Stimulated activated naive B cell treated with anti-CD40 and anti-IgM and Interleukin-4, amounts not matched to agents 10 μg/mL and 1 μg/mL and 100 μg/mL, for 72 hours (primary cell): ENCODE results near the gene MFSD11.
A peak's percentile ranks its signal among the peaks of the same experiment; 100 is the strongest.
"Not testable (repeated sequence)": the region's sequence is repeated elsewhere in the genome, so short reads cannot be mapped to it uniquely, and the experiment has no call there.

Experiments used
- ATAC-seq, 2 donors: fragments of 150-1000 bp; cut with Tn5 transposase; replicated peaks; 2 replicates each; pipeline ENCODE4 v1.10.0; 2021; ENCODE audit warnings: moderate library complexity in 1 of 2
- DNase-seq: peaks from one replicate; pipeline ENCODE4 v3.0.0; 2021
- H3K27ac Mint-ChIP-seq: one replicate; pipeline ENCODE4 v1.8.0; 2022; ENCODE audit warnings: mild to moderate bottlenecking, mixed read lengths
- H3K27me3 Mint-ChIP-seq, 2 donors: one replicate each; pipeline ENCODE4 v1.8.0; 2022; ENCODE audit warnings: mixed read lengths in 2 of 2
- H3K36me3 Mint-ChIP-seq, 2 donors: one replicate each; pipeline ENCODE4 v1.8.0; 2022; ENCODE audit warnings: mixed read lengths in 2 of 2, mild to moderate bottlenecking in 1 of 2
- H3K4me1 Mint-ChIP-seq, 2 donors: one replicate each; pipeline ENCODE4 v1.8.0; 2022; ENCODE audit warnings: mixed read lengths in 2 of 2, mild to moderate bottlenecking in 1 of 2
- H3K4me3 Mint-ChIP-seq, 2 donors: one replicate each; pipeline ENCODE4 v1.8.0; 2022; ENCODE audit warnings: mild to moderate bottlenecking in 2 of 2, mixed read lengths in 2 of 2, moderate library complexity in 1 of 2
- H3K9me3 Mint-ChIP-seq, 2 donors: one replicate each; pipeline ENCODE4 v1.8.0; 2022; ENCODE audit warnings: mixed read lengths in 2 of 2, mild to moderate bottlenecking in 1 of 2

MFSD11 gene

DNA sequence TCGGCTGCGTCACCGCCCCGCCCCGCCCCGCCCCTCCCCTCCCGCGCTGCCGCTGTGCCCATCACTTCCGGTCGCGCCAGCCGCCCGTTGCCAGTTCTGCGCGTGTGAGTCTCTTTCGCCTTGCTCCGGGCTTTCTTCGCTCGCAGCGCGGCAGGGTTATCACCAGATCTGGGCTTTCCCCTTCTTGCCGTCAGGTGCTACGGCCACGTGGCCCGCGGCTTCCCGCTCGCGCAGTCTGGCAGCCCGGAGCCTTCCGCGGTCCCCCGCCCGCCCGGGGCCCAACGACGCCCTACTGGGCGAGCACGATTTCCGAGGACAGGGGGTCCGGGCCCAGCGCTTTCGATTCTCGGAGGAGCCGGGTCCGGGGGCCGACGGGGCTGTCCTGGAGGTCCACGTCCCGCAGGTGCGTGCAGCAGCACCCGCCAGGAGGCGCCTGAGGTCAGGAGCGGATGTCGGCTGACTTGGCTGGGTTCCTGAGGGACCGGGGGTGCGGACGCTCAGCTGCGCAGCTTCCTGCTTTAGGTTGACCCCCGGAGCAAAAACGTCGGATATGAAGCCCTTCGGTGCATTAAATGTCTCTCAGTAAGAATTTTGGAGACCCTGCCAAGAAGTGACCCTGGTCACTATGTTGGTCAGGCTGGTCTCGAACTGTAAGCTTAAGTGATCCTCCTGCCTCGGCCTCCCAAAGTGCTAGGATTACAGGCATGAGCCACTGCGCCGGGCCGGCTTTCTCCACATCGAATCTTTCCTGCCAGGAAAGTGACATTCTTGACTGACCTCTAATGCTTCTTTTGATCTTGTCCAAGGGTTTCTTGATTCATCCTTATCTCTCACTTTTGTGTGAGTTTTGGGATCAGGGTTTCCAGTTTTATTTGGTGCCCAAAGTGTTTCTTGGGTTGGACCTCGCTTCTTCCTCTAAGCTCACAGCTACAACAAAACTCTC is 10.9 kb upstream of the MFSD11 start, which contains the start of gene METTL23:
TSS of gene METTL23 (plus strand) at position 64 of the 943 bp plus-strand sequence. CDS start 2,872 bp downstream, outside the sequence.
- H3K27ac Mint-ChIP-seq: peak within 1 kb of the TSS; percentile 98
- no peaks in the 10 kb centered on the region for H3K9me3 Mint-ChIP-seq
- peak; percentile 84 for DNase-seq
- peak; percentile 64 to 67 for ATAC-seq
- peaks cover 9 to 41% of the 10 kb centered on the region in 2 donors for H3K36me3 Mint-ChIP-seq
- peak within 1 kb of the TSS; percentile 91 to 97 for H3K4me3 Mint-ChIP-seq
- H3K27me3 Mint-ChIP-seq: no peaks in the 10 kb centered on the region
- peaks cover 25 to 34% of the 10 kb centered on the region in 2 donors for H3K4me1 Mint-ChIP-seq

DNA sequence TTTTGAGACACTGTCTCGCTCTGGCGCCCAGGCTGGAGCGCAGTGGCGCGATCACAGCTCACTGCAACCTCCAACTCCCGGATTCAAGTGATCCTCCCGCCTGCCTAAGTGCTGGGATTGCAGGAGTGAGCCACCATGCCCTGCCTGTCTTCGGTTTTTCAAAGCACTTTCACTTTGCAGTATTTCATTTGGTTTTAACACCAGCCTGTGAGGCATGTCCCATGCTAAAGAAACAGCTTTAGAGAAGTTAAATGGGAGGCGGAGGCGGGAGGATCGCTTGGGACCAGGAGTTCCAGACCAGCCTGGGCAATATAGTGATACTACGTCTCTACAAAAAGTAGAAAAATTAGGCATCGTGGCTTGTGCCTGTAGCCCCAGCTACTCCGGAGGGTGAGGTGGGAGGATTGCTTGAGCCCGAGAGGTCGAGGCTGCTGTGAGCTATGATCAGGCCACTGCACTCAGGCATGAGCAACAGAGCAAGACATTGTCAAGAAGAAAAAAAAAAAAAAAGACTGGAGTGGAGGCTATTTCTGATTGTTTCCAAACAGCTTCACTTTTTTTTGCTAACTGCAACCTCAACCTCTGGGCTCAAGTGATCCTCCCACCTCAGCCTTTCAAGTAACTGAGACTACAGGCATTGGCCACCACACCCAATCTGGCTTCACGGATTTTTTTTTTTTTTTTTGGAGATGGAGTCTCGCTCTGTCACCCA is 10.0 kb upstream of the MFSD11 start:
- Mint-ChIP-seq H3K4me3 (peak overlapping the region; percentile 91 to 97), H3K9me3 (no peaks in the 10 kb centered on the region), H3K36me3 (peaks cover 9 to 38% of the 10 kb centered on the region in 2 donors), H3K4me1 (peaks cover 22 to 37% of the 10 kb centered on the region in 2 donors), H3K27ac (peak overlapping the region; percentile 98), H3K27me3 (no peaks in the 10 kb centered on the region)
- ATAC-seq (no peak), DNase-seq (no peak)

DNA sequence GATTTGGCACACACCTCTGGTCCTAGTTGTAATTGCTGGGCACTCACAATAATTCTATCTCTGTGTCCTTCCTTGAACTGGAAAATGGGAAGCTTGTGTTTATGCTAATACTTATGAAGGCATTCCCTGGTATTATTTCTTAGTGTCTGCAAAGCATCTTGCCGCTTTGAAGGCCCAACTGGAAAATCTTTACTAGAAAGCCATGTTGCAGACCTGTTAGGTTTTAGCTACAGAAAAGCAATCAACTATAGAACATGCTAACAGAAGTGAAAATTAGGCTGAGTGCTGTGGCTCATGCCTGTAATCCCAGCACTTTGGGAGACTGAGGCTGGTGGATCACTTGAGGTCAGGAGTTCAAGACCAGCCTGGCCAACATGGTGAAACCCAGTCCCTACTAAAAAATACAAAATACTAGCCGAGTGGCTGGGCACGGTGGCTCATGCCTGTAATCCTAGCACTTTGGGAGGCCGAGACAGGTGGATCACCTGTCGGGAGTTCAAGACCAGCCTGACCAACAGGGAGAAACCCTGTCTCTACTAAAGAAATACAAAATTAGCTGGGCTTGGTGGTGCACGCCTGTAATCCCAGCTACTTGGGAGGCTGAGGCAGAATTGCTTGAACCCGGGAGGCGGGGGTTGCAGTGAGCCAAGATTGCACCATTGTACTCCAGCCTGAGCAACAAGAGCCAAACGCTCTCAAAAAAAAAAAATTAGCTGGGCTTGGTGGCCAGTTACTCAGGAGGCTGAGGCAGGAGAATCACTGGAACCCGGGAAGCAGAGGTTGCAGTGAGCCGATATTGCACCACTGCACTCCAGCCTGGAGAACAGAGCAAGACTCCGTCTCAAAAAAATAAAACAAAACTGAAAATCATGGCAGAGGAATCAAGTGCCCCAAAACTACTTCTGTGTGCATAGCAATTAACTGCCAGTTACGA is 5.9 kb upstream of the MFSD11 start:
- Mint-ChIP-seq H3K27ac (peak overlapping the region; percentile 20), H3K36me3 (peaks cover 36 to 60% of the 10 kb centered on the region in 2 donors), H3K4me1 (peaks cover 34 to 56% of the 10 kb centered on the region in 2 donors)
- not testable (repeated sequence) for H3K27me3 Mint-ChIP-seq, ATAC-seq, DNase-seq, H3K4me3 Mint-ChIP-seq, H3K9me3 Mint-ChIP-seq

DNA sequence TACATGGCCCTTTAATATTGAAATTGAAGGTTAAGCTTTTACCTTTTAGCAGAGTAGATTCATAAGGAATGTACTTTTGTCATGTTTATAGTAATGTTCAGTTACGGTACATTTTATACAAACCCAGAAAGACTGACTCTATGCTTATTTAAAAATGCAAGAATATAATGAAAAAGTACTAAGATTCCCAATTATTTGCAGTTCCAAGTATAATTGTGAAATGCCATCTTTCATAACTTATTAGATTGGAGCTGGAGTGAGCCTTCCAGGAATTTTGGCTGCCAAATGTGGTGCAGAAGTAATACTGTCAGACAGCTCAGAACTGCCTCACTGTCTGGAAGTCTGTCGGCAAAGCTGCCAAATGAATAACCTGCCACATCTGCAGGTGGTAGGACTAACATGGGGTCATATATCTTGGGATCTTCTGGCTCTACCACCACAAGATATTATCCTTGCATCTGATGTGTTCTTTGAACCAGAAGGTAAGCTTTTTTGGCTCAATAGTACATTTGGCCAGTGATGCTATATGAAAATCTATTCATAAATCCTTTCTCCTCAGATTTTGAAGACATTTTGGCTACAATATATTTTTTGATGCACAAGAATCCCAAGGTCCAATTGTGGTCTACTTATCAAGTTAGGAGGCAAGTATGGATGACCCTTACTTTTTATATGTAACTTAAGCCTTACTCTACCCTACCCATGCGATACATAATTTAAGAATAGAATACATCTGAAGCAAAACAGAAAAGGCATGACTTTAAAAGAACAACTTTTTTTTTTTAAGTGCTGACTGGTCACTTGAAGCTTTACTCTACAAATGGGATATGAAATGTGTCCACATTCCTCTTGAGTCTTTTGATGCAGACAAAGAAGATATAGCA is 4.9 kb upstream of the MFSD11 start:
- H3K4me3 Mint-ChIP-seq: peak overlapping the region; percentile 91 to 99
- no peaks in the 10 kb centered on the region for H3K9me3 Mint-ChIP-seq
- peak overlapping the region; percentile 91 for H3K27ac Mint-ChIP-seq
- H3K36me3 Mint-ChIP-seq: peaks cover 37 to 61% of the 10 kb centered on the region in 2 donors
- peaks cover 30 to 50% of the 10 kb centered on the region in 2 donors for H3K4me1 Mint-ChIP-seq
- no peak for DNase-seq
- H3K27me3 Mint-ChIP-seq: no peaks in the 10 kb centered on the region
- no peak for ATAC-seq

DNA sequence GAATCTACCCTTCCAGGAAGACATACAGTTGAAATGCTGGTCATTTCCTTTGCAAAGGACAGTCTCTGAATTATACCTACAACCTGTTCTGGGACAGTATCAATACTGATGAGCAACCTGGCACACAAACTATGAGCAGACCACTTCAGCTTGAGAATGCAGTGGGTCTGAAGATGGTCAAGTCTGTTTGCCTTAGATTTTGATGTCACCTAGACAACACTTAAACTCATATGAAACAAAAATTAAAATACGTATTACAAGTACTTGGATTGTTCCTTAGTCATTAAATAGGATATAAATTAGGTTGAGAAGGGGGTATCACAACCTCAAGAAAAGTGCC is 4.3 kb upstream of the MFSD11 start:
- peaks cover 37 to 61% of the 10 kb centered on the region in 2 donors for H3K36me3 Mint-ChIP-seq
- no peak for ATAC-seq
- H3K9me3 Mint-ChIP-seq: no peaks in the 10 kb centered on the region
- no peaks in the 10 kb centered on the region for H3K27me3 Mint-ChIP-seq
- peaks cover 32 to 49% of the 10 kb centered on the region in 2 donors for H3K4me1 Mint-ChIP-seq
- DNase-seq: no peak
- H3K27ac Mint-ChIP-seq: peak overlapping the region; percentile 91
- H3K4me3 Mint-ChIP-seq: peak overlapping the region; percentile 91 to 99

DNA sequence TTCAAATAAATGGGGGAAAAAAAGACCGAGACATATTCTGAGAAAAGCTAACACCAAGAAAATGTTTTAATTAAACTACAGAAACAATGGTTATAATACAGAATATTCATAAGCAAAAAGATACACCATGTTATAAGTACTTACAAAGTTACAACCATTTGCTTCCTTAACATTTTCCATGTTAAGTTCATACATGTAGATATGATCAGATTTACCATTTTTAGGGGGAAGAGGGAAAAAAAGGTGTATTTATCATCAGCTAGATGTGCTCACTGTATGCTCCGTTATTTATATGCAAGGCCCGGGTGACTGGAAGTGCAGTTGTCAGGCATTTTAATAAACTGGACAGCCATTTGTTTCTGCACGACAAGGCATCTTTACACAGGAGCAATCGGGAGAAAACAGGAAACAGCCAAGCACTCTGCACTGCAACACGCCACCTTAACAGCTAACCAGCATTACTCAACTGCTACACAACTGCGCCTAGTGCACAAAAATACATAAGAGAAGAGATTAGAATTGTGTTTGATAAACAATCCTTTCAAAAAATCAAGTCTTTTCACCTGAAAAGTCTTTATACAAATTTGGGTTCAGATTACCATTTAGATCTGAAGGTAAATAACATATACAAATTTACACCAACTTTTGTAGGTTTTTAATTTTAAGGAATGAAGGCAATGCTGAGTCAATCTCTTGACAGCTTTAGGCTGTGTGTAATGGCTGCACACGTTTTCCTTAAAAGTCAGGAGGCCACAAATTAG is 3.7 kb upstream of the MFSD11 start:
- peak overlapping the region; percentile 91 for H3K27ac Mint-ChIP-seq
- peaks cover 37 to 59% of the 10 kb centered on the region in 2 donors for H3K36me3 Mint-ChIP-seq
- no peak for ATAC-seq
- no peaks in the 10 kb centered on the region for H3K27me3 Mint-ChIP-seq
- peaks cover 35 to 56% of the 10 kb centered on the region in 2 donors for H3K4me1 Mint-ChIP-seq
- H3K9me3 Mint-ChIP-seq: no peaks in the 10 kb centered on the region
- no peak for DNase-seq
- peak overlapping the region; percentile 91 to 99 for H3K4me3 Mint-ChIP-seq

DNA sequence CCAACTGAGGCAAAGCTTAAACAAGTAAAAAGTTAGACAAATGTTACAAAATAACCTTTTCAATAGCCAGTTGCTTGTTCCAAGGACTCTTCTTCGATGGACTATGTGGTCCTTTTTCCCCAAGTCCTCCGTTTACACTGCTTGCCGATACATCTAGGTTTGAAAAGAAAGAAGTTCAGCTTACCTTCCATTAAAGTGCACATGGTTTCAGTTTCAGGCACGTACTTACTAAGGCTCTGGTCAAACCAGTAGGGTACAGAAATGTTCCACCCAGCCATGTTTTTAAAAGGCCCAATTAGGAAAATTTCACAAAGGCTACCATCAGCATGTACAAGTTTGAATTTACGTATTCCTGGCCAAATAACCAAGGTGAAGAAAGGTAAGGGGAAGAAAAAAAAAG is 2.9 kb upstream of the MFSD11 start:
- H3K27me3 Mint-ChIP-seq: no peaks in the 10 kb centered on the region
- peaks cover 37 to 52% of the 10 kb centered on the region in 2 donors for H3K36me3 Mint-ChIP-seq
- DNase-seq (no peak), ATAC-seq (no peak)
- peaks cover 31 to 58% of the 10 kb centered on the region in 2 donors for H3K4me1 Mint-ChIP-seq
- H3K27ac Mint-ChIP-seq: peak overlapping the region; percentile 91
- H3K9me3 Mint-ChIP-seq: no peaks in the 10 kb centered on the region
- peak overlapping the region; percentile 91 to 99 for H3K4me3 Mint-ChIP-seq

DNA sequence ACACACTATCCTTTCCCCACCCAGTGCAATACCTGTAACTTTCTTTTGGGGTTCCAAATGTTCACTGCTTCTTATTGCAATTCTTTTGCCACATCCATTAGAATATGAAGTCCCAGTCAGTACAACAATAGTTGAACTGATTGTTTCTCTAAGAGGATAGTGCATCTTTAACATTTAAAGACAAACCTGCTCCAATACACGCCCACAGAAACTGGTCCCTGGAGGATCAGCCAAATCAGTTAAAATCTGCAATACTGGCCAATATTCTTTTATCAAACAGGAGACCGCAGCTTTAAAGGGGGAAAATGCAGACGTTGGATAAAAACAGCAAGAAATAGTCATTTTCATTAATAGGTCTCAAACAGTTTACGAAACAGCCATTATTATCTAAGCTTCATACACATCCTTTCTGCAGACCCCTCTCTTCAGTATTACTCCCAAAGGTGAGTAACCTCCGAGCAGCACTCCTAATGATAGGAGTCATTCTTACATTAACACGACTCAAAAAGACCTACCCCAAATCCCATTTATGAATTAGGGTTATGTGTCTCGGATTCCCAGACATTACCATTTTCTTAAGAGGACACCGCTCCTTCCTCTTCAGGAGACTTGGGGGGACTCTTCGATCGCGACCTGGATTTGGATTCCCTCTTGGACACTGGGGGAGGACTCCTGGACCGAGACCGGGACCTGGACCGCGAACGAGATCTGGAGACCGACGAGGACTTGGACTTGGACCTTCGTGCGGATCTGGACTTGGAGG is 2.2 kb upstream of the MFSD11 start:
- Mint-ChIP-seq H3K27me3 (no peaks in the 10 kb centered on the region), H3K27ac (peak overlapping the region; percentile 98), H3K36me3 (peaks cover 37 to 52% of the 10 kb centered on the region in 2 donors), H3K9me3 (no peaks in the 10 kb centered on the region), H3K4me1 (peaks cover 31 to 62% of the 10 kb centered on the region in 2 donors), H3K4me3 (peak overlapping the region; percentile 91 to 99)
- no peak for ATAC-seq
- DNase-seq: no peak

DNA sequence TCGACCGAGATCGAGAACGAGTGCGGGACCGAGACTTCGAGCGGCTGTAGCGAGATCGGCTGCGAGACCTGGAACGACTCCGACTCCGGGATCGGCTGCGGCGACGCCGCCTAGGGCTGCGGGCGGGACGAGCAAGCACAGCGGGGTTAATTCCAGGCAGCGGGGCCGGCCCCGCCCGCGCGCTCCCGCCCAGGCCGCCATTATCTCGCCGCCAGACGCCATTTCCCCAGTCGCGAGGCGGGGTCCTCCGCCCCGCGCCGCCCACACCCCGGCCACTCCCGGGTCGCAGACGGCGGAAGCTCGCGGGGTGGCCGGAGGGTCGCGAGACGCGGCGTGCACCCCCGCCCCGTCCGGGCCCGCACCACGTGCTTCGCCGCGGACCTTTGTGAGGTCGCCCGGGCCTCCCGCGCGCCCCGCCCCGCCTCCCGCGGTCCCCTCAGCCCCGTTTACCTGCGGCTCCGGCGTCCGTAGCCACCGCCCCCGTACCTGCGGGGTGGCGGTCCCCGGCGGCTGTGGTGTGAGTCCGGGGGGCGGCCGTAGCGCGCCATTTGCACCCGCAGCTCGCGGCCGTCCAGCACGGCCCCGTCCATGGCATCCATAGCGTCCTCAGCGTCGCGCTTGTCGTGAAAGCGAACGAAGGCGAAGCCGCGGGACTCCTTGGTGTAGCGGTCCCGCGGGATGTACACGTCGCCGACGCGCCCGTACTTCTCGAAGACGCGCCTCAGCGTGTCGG is 1.4 kb upstream of the MFSD11 start:
- H3K36me3 Mint-ChIP-seq: peaks cover 37 to 52% of the 10 kb centered on the region in 2 donors
- H3K9me3 Mint-ChIP-seq: no peaks in the 10 kb centered on the region
- H3K27me3 Mint-ChIP-seq: no peaks in the 10 kb centered on the region
- peak overlapping the region; percentile 100 for H3K27ac Mint-ChIP-seq
- ATAC-seq (peak; percentile 14 to 17), DNase-seq (peak; percentile 42)
- H3K4me1 Mint-ChIP-seq: peaks cover 30 to 62% of the 10 kb centered on the region in 2 donors
- H3K4me3 Mint-ChIP-seq: peak overlapping the region; percentile 98 to 99

DNA sequence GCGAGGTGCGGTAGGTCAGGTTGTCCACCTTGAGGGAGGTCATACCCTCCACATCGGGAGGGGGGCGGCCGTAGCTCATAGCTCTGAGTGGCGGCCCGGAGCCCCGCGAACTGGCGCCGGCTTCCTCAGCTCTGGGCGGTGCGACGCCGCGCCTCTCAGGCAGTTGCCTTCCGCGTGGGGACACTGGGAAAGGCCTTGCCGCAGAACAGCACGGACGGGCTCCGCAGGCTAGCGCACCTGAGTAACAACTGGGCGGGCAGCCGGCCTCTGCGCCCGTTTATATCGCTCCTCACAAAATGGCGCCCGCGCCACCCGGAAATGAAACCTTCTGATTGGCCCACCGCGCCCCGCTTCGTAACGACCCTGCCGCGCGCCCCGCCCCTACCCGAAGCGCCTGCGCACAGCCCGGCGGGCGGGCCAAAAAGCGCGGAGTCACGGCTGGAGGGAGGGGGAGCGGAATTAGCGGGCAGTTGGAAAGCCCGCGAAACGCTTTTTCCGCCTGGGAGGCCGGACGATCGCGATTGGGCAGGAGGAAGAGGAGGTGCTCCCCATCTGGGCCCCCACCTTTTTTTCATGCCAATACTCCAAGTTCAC is 740 bp upstream of the MFSD11 start, which contains the start of gene SRSF2:
TSS of gene SRSF2 (minus strand) at position 250 of the 594 bp plus-strand sequence. CDS start at position 79, 171 bp downstream.
- peak; percentile 71 to 79 for ATAC-seq
- H3K36me3 Mint-ChIP-seq: peaks cover 39 to 52% of the 10 kb centered on the region in 2 donors
- peak within 1 kb of the TSS; percentile 98 to 99 for H3K4me3 Mint-ChIP-seq
- peaks cover 29 to 57% of the 10 kb centered on the region in 2 donors for H3K4me1 Mint-ChIP-seq
- no peaks in the 10 kb centered on the region for H3K9me3 Mint-ChIP-seq
- no peaks in the 10 kb centered on the region for H3K27me3 Mint-ChIP-seq
- DNase-seq: peak; percentile 99
- peak within 1 kb of the TSS; percentile 100 for H3K27ac Mint-ChIP-seq

DNA sequence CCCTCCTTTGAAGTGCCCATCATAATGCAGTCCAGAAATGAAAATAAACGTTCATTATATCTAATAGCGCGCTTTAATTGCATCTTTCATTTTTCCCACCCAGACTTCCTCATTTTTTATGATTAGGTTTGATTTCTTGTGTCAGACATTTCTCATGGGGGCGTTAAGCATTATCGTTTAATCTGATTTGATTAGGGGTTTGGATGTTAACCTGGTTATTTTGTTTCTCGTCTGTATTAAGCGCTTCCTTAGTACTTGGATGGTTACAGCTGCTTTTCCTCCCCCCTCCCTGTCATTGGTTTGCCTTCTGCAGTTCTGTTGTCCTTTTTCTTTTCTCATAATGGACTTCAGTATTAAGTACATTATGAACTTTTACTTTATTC is 540 bp downstream of the MFSD11 start:
- no peak for ATAC-seq
- Mint-ChIP-seq H3K9me3 (no peaks in the 10 kb centered on the region), H3K36me3 (peaks cover 36 to 49% of the 10 kb centered on the region in 2 donors), H3K27ac (peak overlapping the region; percentile 100), H3K27me3 (no peaks in the 10 kb centered on the region), H3K4me3 (peak overlapping the region; percentile 98 to 99), H3K4me1 (peaks cover 25 to 48% of the 10 kb centered on the region in 2 donors)
- DNase-seq: no peak
